SK-MEL-5 (cell line): Measurements from ENCODE around the gene LY6G6C. TPM values are rescaled to one million over a fixed set of nuclear protein-coding genes. Genes with fewer than 3 reads are reported as not detected.
A peak's percentile ranks its signal among the peaks of the same experiment; 100 is the strongest.

Experiments used
- DNase-seq: peaks from one replicate; pipeline ENCODE4 v3.0.0-alpha.2; 2016; ENCODE audit warnings: low read depth, low spot score
- in situ Hi-C: cut with HindIII; loops from 2 replicates; pipeline ENCODE4 v1.10.0; 2016; ENCODE audit warnings: low sequenced_read_pairs, high pct_unique_total_duplicates, low pct_unique_long_range_greater_than_20kb
- total RNA-seq: library from RNA; depleted of rRNA; stranded (reverse); fragments of >200 nt; shearing (Covaris generic); gene quantifications from 2 replicates; pipeline ENCODE4 v1.2.3, GENCODE V29; 2014

Gene LY6G6C
- total RNA-seq, 1 experiment from 2014 or later: not detected

DNA sequence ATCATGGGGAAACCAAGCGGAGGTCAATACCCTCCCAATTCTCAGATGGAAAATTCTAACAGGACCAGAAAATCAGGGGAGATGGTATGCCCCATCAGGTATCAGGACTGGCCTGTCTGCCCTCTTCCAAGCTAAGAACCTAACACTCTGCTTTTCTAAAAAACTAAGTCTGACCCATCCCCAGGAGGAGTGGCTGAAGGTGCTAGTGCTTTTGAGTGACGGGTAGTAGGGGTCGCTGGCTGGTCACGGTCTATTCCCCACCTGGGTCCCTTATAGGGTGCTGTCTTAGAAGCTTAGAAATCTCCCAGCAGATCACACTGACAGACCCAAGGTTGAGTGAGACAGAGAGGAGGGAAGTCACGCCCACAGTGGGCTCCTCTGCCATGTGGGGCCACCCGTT, 28.0 kb downstream of the LY6G6C start:
- in situ Hi-C loops: no loop called here
- no peak for DNase-seq

DNA sequence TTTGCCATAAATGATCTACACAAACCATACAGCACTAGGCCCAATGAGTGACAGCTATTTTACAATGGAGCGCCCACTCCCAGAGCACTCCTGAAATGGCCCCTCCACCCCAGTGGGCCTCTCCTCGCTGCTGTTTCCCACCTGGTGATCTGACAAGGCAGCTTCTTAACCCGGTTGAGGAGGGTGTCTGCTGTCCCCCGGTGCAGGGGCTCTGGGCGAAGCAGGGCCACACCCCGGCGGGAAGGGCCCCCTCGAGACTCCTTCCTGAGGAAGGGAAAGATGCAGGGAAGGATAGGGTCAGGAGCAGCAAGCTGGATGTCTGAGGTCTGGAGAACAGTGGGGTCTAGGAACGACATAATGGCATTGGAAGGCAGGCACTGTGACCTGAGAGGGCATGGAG, 28.7 kb downstream of the LY6G6C start:
- in situ Hi-C loops: no loop called here
- no peak for DNase-seq

DNA sequence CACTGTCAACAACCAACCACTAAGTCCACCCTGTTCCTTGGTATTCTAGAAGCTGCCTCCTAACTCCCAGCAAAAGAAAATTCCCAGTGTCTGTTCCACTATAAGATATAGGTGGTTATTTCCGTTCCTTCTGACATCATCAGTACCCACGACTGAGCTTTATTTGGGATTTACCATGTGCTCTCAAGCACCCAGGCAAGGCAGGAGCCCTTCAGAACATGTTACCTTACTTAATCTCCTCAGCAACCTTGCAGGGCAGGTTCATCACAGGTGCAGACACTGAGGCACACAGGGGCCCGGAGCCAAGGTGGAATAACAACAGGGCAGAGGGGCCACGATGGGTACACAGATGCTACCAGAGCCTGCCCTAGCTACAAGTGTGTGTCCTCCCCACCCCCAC, 29.2 kb downstream of the LY6G6C start:
- in situ Hi-C loops: no loop called here
- no peak for DNase-seq

DNA sequence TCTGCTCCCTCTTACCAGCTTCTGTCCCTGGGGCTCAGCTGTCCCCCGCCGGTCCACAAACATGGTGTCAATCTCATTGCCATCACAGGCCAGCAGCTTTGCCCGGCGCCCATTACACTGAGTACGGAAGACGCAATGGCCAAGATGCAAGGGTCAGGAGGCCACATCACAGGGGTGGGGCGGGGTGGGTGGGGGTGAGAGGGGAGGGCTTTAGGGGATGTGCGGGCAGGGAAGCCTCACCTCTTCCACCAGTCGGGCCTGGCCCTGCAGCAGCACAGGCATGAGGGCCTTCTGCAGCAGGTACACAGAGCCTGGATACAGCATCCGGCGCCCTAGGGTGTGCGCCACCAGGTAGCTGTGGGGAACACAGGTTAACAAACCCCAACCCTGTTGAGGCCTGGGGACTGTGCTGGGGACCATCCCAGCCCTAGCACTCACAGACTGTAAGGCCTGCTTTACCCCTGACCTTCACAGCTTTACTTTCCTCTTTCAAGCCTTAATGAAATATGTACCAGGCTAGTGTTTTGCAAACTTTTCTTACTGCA, 29.9 kb downstream of the LY6G6C start:
- in situ Hi-C loops: no loop called here
- DNase-seq: no peak

DNA sequence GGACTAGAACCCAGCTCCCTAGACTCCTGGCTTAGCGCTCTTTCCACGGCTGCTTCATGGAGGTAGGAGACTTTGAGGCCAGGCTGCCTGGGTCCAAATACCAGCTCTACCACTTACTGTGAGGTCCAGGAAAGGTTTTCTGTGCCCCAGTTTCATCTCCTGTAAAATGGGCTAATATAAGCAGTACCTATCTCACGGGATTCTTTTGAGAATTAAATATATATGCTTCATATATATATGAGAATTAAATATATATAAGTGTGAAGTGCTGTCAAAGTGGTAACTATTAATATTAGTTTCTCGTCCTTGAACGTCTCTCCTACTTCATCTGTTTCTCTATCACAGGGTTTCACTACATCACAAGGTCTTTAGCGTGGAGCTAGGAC, 30.5 kb downstream of the LY6G6C start:
- in situ Hi-C loops: no loop called here

DNA sequence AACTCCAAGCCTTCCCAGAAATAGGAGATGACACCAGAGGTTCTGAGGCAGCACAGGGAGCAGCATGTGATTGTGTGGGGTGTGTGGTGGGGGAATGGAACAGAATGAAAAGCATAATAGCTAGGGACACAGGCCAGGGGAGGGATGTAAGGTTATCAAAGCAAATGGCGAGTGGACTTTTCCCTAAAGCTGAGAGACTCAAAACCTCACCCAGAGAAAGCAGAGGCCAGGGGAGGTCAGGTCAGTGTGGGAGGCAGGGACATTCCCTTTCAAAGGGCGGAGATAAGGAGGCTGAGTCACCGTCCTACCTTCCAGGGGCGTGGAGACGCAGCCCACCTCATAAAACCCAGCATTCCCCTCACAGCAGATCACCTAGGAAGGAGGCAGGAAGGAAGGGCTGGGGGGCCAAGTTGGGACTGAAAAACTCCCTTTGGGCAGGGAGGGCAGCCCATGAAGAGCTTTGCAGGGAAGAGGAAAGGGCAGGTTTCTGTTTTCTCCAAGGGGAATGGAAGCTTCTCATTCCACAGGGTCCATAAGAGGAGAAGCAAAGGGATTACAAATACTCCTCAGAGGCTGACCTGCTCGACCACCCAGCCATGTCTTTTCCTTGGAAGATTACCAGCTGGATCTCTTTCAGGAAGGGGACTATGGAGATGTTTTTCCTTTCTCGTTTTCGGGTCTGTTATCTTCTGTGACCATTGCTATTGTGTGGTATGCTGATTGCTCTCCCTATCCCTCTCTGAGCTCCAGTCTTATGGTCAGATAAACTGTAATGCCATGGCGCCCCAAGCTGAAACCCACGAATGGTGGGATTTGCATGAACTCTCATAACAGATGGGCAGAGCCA, 31.1 kb downstream of the LY6G6C start:
- in situ Hi-C loops: no loop called here
- DNase-seq: no peak

More for the DNA sequence above, 30.5 kb downstream of the LY6G6C start:
- DNase-seq: no peak

DNA sequence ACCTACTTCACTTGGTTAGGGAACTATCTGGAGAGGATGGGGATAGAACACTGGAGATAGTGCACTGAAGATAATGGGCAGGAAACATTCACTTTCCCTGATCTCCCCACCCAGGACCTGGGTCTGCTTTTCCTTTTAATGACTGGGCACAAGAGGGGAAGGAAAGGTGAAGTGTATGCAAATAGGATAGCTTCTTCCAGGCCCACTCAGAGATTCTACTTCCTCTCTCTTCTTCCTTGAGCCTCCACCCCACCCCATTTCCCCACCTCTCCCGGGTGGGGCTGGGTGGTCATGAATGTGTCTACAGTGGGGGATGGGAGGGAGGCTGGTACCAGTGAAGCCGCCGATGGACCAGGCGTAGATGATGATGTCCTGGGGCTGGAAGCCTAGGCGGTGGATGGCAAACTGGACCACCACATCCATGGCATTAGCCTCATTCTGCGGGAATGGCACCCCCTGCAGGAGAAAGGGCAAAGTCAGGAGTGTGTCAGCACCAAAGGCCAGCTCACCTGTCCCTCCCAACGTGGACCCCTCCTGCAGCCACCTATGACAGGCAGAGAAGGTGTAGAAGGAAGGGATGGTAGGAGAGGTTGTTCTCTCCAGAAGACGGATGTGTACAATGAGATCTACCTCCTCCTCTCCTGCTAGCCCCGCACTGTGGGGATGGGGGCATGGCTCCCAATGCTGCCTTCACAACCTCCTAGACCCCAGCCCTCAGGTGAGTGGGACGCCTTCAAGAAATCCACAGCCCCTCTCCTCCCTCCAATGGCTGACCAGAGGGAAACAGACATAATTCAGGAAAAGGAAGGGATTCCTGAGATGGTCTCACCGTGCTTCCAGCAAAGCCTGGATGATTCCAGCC, 32.1 kb downstream of the LY6G6C start:
- DNase-seq: peak; percentile 40
- in situ Hi-C loops: no loop called here

DNA sequence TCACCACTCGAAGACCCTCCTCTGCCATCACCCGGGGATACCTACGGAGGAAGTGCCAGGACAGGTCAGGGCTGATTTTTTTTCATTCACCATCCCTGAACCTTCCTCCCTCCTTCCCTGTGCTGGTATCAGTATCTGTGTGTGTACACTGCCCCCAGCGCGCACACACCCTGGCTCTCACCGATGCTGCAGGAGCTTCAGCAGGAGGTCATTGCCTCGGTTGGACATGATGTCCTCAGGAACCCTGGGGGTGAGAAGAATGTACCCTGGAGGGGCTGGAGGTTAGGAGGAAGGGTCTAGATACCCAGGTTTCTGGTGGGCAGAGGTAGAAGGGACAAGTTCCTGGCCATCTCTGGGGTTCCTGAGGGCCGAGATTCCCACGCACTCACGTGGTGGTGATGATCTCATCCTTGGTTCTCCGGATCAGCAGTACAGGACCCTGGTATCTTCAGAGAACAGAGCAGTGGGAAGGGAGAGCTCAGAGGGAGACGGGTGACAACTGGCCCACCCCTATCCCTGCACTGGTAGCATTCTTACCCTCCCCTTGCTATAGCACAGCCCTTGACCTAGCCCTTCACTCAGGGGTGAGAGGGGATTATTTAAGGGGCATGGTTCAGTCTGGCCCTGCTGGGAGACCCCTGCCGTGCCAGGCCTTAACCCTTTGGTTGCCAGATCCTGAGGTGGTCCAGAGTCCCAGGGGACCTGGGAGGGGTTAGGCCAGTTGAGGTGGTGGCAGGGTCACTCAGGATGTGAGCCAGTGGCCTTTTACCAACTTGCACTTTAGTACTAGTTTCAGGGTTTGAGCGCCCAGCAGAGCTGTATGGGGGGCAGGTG, 33.5 kb downstream of the LY6G6C start:
- no peak for DNase-seq
- in situ Hi-C loops: no loop called here

DNA sequence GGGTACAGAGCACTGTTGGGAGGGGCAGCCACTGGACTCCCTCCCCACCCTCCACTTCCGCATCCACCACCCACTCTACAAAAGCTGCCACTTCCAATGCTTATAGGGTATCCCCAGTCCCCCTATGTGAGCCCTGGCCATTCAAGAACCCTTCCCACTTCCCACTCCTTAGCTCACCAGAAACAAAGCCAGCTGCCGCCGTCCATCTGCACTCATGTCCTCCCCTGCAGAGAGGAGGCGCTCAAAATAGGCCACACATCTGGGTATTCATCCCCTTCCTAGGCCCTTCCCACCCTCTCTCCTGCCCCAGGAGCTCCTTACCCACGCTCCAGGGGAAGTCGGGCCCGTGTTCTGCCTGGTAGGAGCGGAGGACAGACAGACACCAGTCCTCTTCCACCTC, 34.2 kb downstream of the LY6G6C start:
- in situ Hi-C loops: no loop called here
- DNase-seq: no peak

DNA sequence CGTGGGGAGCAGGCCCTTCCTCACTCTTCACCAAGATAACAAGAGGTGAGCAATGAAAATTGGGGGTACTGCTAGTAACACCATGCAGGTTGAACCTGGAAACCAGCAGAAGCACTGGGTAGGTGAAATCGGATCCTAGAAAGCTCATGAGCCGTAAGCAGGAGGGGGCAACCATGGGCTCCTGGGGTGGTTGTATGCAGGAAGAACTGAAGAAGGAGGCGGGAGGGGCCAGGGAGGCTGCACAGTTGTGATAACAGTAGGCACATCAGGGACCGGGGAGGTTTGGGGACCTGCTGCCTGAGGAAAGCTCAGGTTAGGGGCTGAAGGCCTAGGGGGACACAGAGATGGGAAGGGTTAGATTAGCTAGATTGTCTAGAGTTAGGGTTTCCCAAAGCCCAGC, 35.1 kb downstream of the LY6G6C start:
- in situ Hi-C loops: no loop called here
- no peak for DNase-seq

DNA sequence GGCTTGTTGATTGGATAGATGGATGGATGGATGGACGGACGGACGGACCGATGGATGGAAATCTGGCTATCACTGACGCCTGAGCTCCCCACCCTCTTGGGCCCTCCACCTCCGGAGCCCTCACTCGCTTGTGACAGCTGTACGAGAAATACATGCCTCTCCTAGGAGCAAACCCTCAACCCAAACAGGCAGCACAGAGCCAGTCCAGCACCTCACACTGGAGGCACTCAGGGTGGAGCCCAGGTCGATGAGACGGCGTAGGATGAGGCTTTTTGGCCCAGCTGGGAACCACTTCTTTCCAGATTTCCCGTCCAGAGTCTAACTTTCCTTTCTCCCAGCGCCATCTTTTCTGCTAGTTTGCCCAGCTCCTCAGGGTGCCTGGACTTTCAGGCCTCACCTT, 38.0 kb downstream of the LY6G6C start:
- in situ Hi-C loops: no loop called here
- DNase-seq: no peak

DNA sequence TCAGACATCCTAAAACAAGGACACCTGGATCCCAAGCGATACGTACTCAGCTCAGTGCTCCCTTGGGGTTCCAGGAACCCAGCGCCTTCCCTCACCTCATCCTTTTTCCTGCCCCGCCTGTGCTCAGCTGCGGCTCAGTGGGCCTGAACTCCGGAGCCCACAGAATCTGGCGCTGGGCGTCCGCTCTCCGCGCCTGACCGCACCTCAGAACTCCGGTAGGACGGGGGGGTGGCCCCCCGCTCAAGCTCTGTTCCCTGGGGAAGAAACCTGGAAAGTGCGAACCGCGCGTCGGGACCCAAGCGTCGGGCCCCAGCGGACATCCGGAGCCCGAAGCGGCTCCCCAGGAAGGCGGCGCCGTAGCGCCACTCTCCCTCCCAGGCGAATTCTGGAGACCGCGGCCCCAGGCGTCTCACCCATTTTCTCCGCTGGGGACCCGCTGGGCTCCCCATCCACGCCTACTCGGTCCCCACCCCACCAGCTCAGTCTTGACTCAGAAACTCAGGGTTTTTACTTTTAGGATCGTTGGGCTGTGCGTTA, 40.3 kb downstream of the LY6G6C start:
- no peak for DNase-seq
- in situ Hi-C loops: no loop called here

DNA sequence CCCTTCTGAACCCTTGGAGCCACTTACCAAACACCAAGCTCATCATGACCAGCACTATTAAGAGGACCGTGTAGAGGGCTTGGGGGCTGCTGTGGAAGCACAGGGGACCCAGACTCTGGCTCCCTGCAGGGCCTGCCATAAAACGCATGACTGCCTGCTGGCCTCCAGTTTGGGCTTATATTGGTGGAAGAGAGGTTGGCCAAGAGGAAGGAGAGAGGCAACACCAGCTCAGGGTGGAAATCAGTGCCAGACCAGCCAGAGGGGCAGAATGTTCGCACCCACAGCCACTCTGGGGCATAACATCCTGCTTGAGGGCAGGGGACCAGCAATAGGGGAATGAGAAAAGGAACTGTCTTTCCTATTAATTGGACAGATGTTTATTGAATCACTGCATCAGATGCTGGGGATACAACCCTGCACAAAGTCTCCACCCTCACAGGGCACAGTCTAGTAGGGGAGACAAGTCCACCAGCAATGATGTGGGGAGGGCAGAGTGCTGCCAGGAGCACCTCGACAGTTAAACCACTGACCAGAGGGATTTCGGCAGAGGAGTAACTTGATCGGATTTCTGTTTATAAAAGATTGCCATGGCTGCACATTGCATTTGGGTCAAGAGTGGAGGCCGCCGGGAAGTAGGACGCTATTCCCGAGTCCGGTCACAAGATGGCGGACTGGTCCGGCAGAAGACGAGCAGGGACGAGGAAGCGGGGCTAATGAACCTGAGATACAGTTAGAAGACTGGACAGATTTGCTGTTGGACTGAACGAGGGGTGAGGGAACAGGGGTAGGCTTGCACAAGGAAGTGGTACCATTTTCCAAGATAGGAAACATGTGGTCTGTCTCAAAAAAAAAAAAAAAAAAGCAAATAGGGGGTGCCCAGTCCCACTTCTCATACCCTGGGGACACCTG, 41.1 kb downstream of the LY6G6C start, which contains the start of gene LY6G5C:
Gene LY6G5C, minus strand, starts transcription at position 842 of the 909 bp plus-strand sequence. Its CDS starts 694 bp downstream, at position 148.
- peak; percentile 73 for DNase-seq
- in situ Hi-C loops: no loop called here

DNA sequence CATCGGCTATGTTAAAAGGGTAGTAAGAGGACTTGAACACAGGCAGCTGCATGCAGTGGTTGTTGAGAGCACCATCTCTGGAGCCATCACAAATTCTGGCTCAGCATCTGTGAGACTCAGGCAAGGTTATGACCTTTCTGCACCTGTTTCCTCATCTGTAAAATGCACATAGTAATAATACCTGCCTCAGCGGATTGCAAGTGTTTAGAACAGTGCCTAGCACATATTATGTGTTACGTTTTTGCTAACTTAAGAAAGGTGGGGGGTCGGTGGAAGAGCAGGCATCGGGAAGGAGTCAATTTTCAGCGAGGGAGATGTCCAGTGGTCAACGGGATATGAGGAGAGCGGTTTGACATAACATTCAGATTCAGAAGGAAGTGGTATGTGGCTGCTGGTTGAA, 43.6 kb downstream of the LY6G6C start:
- in situ Hi-C loops: no loop called here
- DNase-seq: no peak

DNA sequence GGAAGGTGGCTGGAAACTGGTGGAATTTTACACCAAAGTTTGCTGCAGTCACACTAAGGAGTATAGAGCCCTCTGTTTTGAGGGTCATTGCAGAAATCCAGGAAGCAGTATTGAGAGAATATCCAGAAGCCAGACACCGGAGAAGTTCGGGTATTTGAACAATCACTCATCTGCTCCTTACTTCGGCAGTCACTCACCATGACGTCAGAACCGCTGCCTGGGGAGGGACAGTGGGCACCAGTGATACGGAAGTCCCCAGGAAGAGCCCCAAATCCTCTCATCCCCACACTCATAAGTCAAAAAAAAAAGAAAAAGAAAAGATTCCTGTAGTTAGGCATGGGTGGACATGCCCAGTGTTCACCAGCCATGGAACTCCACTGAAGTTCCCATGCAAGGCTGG, 44.6 kb downstream of the LY6G6C start:
- in situ Hi-C loops: no loop called here
- no peak for DNase-seq

DNA sequence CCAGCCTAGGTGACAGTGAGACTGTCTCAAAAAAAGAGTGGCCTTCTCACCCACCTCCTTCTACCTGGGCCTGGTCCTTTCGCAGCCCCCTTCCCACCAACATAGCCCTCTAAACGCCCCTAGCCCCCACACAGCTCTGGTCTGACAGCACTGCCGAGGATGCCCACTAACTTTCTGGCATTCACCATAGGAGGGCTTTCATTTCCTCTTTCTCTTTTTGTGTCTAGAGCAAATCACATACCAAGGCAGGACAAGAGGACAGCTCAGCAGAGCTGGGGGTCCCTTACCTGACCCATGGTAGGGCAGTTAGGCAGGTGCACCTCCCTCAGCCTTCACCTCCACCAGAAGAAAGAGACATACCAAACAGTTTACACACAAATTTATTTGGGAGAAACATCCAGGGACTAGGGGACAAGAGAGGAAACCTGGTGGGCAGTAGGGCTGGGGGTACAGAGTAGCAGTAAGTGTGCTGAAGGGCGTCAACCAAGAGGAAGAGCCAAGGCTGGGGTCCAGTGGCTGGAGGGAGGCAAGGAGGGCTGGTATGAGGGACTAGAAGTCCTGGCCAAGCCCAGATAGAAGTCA, 45.1 kb downstream of the LY6G6C start:
- no peak for DNase-seq
- in situ Hi-C loops: no loop called here
